Tibial nerve (tissue), 3 donors: ENCODE data around the gene SKI.

Source experiments
- CTCF ChIP-seq, 5 experiments: fragments of 200-600 bp in 3 of 5; fragments of 450-650 bp in 2 of 5; sonication (generic) in 3 of 5; IDR thresholded peaks; one replicate each; pipeline ENCODE4 v1.5.1; 2016 to 2019; ENCODE audit warnings: antibody characterized with exemption in 5 of 5, mild to moderate bottlenecking in 3 of 5, moderate library complexity in 2 of 5
- POLR2A ChIP-seq, 2 donors: fragments of 450-650 bp; IDR thresholded peaks; one replicate each; pipeline ENCODE4 v1.6.1; 2017; ENCODE audit warnings: antibody characterized with exemption in 2 of 2, mild to moderate bottlenecking in 2 of 2, moderate library complexity in 2 of 2

DNA sequence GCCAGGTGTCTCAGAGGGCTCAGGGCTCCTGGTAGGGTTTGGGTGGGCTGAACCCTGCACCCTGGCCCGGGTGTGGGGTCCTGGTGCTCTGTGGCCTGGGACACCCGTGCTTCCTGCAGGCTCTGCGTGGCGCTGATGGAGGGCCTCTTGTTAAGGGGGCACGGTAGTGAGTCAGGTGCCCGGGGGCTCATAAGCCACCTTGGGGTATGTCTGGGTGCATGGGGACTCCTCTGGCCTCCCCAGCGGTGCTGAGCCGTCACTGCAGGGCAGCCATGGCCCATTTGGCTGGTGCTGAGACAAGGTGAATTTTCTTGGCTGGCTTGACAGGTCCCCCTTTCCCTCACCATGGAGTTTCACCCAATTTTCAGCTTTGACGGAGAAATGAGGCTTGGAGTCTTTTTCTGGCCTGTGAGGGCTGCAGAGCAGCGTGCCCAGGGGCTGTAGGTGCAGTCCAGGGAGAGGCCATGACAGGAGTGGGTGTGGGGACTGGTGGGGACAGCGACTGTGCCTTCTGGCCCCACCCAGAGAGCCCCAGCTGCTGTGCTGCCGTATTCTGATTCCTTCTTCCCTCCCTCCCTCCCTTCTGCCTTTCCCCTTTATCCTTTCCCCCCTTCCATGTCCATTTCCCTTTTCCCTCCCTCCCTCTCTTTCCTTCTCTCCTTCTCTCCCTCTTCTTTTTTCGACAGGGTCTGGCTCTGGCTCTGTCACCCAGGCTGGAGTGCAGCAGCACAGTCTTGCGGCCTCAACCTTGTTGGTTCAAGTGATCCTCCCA lies 40.4 kb downstream of the SKI start:
- no peak for TF ChIP-seq POLR2A (IDR thresholded peaks at IDR 0.05)
- TF ChIP-seq CTCF (IDR thresholded peaks at IDR 0.05): no peak
